ENCODE measurements around the gene WDR75.

The WDR75 gene

GRCh38 chr2:189442468-189442867, 1.2 kb downstream of the WDR75 start:
- TF ChIP-seq LEF1 (IDR thresholded peaks at IDR 0.05; ENCODE audit: borderline replicate concordance) (no peak), PKNOX1 (IDR thresholded peaks at IDR 0.05) (no peak), FOXM1 (IDR thresholded peaks at IDR 0.05; ENCODE audit: borderline replicate concordance) (no peak), FOXK2 (IDR thresholded peaks at IDR 0.05) (no peak), FOXA1 (IDR thresholded peaks at IDR 0.05) (no peak), HDGF (IDR thresholded peaks at IDR 0.05; ENCODE audit: borderline replicate concordance) (no peak), L3MBTL2 (conservative IDR thresholded peaks at IDR 0.05) (no peak)
- CTCF ChIA-PET = no interaction called here

GRCh38 chr2:189444322-189444721, 3.0 kb downstream of the WDR75 start:
- TF ChIP-seq LEF1 (IDR thresholded peaks at IDR 0.05; ENCODE audit: borderline replicate concordance) (no peak), PKNOX1 (IDR thresholded peaks at IDR 0.05) (no peak), ZNF384 (IDR thresholded peaks at IDR 0.05) (no peak)
- ChIA-PET CTCF (no interaction called here), POLR2A (no interaction called here)
- DNase-seq (ENCODE audit: extremely low spot score) = no peak

More at GRCh38 chr2:189442468-189442867, 1.2 kb downstream of the WDR75 start:
- no peak for DNase-seq (ENCODE audit: extremely low spot score)
- POLR2A ChIA-PET = no interaction called here

DNA sequence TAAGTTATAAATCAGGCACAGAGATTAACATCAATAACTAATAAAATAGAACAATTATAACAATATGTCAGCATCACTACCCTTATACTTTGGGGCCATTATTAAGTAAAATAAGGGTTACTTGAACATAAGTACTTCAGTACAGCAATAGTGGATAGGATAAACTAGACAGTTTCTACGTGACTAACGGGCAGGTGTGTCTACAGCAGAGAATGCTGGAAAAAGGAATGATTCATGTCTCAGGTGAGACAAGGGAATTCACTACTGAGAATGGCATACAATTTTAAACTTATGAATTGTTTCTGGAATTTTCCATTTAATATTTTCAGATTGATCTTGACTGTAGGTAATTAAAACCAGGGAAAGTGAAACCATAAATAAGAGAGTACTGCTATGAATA, 5.5 kb downstream of the WDR75 start:
- ChIA-PET CTCF (no interaction called here), POLR2A (no interaction called here)
- DNase-seq (ENCODE audit: extremely low spot score) = no peak
- TF ChIP-seq ZNF384 (IDR thresholded peaks at IDR 0.05) (no peak), SP1 (IDR thresholded peaks at IDR 0.05) (no peak), TARDBP (IDR thresholded peaks at IDR 0.05) (no peak), ELF4 (IDR thresholded peaks at IDR 0.05) (no peak), ARNT (IDR thresholded peaks at IDR 0.05) (no peak), FOXM1 (IDR thresholded peaks at IDR 0.05; ENCODE audit: borderline replicate concordance) (no peak), BHLHE40 (IDR thresholded peaks at IDR 0.05; ENCODE audit: borderline replicate concordance) (no peak), CTBP1 (IDR thresholded peaks at IDR 0.05; ENCODE audit: borderline replicate concordance) (no peak), FOXA1 (IDR thresholded peaks at IDR 0.05) (no peak), LEF1 (IDR thresholded peaks at IDR 0.05; ENCODE audit: borderline replicate concordance) (no peak), PKNOX1 (IDR thresholded peaks at IDR 0.05) (no peak), L3MBTL2 (conservative IDR thresholded peaks at IDR 0.05) (no peak), NFRKB (IDR thresholded peaks at IDR 0.05) (no peak), FOXK2 (IDR thresholded peaks at IDR 0.05) (no peak), SUZ12 (IDR thresholded peaks at IDR 0.05) (no peak), HDGF (IDR thresholded peaks at IDR 0.05; ENCODE audit: borderline replicate concordance) (no peak)

DNA sequence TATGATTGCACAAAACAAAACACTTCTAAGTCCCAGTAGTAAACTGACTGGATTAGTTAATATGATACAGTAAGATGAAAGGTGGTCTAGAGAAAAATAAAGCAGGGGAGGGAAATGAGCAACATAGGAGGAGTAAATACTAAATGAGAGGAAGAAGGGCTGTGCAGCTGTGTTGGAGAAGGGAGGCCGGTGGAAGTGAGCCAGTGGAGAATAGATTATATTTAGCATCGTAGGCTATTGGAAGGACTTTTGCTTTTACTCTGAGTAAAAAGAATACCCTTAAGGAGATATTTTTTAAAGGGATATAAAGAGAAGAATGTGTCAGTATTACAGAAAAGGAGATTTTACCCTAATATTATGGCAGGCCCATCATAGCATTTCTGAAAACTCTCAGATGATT, 12.7 kb downstream of the WDR75 start:
- DNase-seq (ENCODE audit: extremely low spot score) = no peak
- no peak for TF ChIP-seq ARNT (IDR thresholded peaks at IDR 0.05)
- no peak for TF ChIP-seq BHLHE40 (IDR thresholded peaks at IDR 0.05; ENCODE audit: borderline replicate concordance)
- TF ChIP-seq SUZ12 (IDR thresholded peaks at IDR 0.05) = no peak
- no peak for TF ChIP-seq SP1 (IDR thresholded peaks at IDR 0.05)
- TF ChIP-seq FOXA1 (IDR thresholded peaks at IDR 0.05) = no peak
- no peak for TF ChIP-seq PKNOX1 (IDR thresholded peaks at IDR 0.05)
- no peak for TF ChIP-seq L3MBTL2 (conservative IDR thresholded peaks at IDR 0.05)
- no peak for TF ChIP-seq ZNF384 (IDR thresholded peaks at IDR 0.05)
- no peak for TF ChIP-seq FOXK2 (IDR thresholded peaks at IDR 0.05)
- POLR2A ChIA-PET = no interaction called here
- CTCF ChIA-PET = no interaction called here

DNA sequence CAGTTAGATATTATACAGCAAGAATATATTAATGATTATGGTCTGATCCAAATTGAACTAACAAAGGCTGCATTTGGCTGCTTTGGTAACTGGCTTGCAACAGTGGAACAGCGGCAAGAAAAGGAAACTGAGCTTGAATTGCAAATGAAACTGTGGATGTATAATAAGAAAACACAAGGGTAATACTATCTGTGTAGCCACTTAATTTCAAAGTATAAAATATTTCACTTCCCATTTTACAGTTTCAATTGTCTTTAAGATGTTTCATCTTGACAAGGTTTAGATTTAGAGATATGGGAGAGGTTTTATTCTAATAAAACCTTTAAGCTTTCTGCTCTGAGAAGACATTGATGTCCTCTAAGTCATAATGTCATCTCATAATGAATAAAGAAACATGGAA, 23.8 kb downstream of the WDR75 start:
- ChIA-PET CTCF (interaction anchor here (1.2 kb wide), 1 partner anchor 116 kb away, joined by 6 read pairs; the partner anchor contains the start of gene SLC40A1), POLR2A (no interaction called here)
- no peak for DNase-seq (ENCODE audit: extremely low spot score)
- TF ChIP-seq PKNOX1 (IDR thresholded peaks at IDR 0.05) (no peak), NFRKB (IDR thresholded peaks at IDR 0.05) (no peak), FOXM1 (IDR thresholded peaks at IDR 0.05; ENCODE audit: borderline replicate concordance) (no peak), ZNF384 (IDR thresholded peaks at IDR 0.05) (no peak), SP1 (IDR thresholded peaks at IDR 0.05) (no peak), L3MBTL2 (conservative IDR thresholded peaks at IDR 0.05) (no peak), LEF1 (IDR thresholded peaks at IDR 0.05; ENCODE audit: borderline replicate concordance) (no peak)

DNA sequence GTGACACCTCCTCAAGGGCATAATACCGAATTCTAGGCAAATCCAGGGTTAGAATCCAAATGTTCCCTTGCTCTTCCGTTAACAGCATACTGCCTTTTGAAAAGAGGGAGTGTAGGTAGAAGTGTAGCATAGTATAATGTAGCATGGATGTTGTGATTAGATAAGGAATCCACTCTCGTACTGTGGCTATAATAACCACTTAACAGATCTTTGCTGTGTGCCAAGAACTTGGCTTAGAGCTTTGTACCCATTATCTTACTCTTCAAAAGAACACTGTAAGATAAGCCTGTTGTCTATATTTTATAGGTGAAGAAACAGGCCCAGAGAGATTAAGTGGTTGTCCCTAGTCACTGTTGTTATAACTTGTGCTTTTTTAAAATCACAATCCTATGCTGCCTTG, 24.2 kb downstream of the WDR75 start:
- TF ChIP-seq NFRKB (IDR thresholded peaks at IDR 0.05) = no peak
- no peak for TF ChIP-seq FOXM1 (IDR thresholded peaks at IDR 0.05; ENCODE audit: borderline replicate concordance)
- TF ChIP-seq LEF1 (IDR thresholded peaks at IDR 0.05; ENCODE audit: borderline replicate concordance) = no peak
- TF ChIP-seq TARDBP (IDR thresholded peaks at IDR 0.05) = no peak
- no peak for TF ChIP-seq ZNF384 (IDR thresholded peaks at IDR 0.05)
- no peak for TF ChIP-seq FOXK2 (IDR thresholded peaks at IDR 0.05)
- TF ChIP-seq HDGF (IDR thresholded peaks at IDR 0.05; ENCODE audit: borderline replicate concordance) = no peak
- ChIA-PET CTCF (interaction anchor here (1.2 kb wide), 1 partner anchor 115 kb away, joined by 6 read pairs; the partner anchor contains the start of gene SLC40A1), POLR2A (no interaction called here)
- no peak for DNase-seq (ENCODE audit: extremely low spot score)

Data from HEK293T (cell line).